Measurements from ENCODE around the gene B3GAT1. TPM values are rescaled to one million over a fixed set of nuclear protein-coding genes. Genes with fewer than 3 reads are reported as not detected.

The B3GAT1 gene
- total and polyA plus RNA-seq, 2 of the 13 experiments (the other 11 are each of a cell fraction or from before 2014, with no cell fraction given) = not detected

DNA sequence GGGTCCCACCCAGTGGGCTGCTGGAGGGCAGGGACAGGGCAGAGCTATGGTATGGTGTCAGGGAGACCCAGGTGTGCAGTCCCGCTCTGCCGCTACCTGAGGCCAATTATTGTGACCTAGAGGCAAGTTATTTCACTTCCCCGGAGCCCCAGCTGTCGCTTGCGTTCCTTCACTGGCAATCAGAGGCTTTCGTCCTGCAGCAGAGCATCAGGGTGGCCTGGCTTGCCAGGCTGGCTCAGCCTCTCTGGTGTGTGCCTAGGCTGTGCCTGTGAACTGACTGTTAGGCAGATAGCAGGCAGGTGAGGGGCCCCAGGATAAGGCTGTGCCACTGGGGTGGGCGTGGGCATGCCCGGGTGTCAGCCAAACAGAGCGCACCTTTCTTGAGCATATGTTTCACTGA, 48.9 kb downstream of the B3GAT1 start (continued):
- TF ChIP-seq, protein P1, sequence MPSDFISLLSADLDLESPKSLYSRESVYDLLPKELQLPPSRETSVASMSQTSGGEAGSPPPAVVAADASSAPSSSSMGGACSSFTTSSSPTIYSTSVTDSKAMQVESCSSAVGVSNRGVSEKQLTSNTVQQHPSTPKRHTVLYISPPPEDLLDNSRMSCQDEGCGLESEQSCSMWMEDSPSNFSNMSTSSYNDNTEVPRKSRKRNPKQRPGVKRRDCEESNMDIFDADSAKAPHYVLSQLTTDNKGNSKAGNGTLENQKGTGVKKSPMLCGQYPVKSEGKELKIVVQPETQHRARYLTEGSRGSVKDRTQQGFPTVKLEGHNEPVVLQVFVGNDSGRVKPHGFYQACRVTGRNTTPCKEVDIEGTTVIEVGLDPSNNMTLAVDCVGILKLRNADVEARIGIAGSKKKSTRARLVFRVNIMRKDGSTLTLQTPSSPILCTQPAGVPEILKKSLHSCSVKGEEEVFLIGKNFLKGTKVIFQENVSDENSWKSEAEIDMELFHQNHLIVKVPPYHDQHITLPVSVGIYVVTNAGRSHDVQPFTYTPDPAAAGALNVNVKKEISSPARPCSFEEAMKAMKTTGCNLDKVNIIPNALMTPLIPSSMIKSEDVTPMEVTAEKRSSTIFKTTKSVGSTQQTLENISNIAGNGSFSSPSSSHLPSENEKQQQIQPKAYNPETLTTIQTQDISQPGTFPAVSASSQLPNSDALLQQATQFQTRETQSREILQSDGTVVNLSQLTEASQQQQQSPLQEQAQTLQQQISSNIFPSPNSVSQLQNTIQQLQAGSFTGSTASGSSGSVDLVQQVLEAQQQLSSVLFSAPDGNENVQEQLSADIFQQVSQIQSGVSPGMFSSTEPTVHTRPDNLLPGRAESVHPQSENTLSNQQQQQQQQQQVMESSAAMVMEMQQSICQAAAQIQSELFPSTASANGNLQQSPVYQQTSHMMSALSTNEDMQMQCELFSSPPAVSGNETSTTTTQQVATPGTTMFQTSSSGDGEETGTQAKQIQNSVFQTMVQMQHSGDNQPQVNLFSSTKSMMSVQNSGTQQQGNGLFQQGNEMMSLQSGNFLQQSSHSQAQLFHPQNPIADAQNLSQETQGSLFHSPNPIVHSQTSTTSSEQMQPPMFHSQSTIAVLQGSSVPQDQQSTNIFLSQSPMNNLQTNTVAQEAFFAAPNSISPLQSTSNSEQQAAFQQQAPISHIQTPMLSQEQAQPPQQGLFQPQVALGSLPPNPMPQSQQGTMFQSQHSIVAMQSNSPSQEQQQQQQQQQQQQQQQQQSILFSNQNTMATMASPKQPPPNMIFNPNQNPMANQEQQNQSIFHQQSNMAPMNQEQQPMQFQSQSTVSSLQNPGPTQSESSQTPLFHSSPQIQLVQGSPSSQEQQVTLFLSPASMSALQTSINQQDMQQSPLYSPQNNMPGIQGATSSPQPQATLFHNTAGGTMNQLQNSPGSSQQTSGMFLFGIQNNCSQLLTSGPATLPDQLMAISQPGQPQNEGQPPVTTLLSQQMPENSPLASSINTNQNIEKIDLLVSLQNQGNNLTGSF (CRISPR knock-in tag; IDR thresholded peaks at IDR 0.05) = no peak
- TF ChIP-seq ELF4 (CRISPR knock-in tag; IDR thresholded peaks at IDR 0.05; ENCODE audit: borderline replicate concordance) = no peak

DNA sequence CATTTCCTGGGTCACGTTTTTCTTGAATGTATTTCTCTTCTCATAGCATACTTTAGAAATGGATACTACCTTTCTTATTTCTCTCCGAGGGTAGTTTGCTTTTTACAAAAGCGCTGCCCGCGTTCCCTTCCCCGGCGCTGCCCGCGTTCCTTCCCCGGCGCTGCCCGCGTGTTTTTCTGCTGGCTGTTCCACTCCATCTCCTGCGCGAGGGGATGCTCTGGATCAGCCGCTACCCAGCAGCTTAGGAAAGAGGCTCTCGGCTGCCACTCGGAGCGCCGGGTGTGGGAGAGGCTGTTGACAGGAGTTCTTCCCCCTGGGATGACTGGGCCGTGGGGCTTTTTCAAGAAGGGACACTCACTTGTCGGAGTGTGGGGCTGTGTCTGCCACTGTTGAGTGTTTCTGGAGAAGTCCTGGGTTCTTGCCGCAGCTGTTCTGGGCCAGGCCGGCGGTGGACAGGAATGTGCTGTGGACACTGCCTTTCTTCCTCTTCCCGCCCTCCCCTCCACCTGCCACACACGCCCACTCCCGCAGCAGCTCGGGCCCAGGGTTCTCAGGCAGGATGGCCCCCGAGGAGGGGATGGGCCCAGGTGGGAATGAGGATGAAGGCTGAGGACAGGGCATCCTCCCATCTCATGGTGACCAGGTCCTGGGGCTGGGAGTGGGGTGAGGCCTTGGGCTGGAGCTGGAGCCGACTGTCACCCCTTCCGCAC, 49.7 kb downstream of the B3GAT1 start:
- Histone ChIP-seq H3K4me3 (replicated peaks in 1 of 3; ENCODE audit: insufficient read depth in 1 of 3, low read depth in 2 of 3, low read length in 3 of 3) (no peak overlapping the region), H4K20me1 (ENCODE audit: insufficient read depth, low read length) (no peaks in the 10 kb centered on the region), H3K4me1 (ENCODE audit: insufficient read depth, low read length) (peaks cover 6% of the 10 kb centered on the region), H3K4me2 (ENCODE audit: low read depth, low read length) (no peak overlapping the region), H2AFZ (ENCODE audit: low read length) (no peak overlapping the region), H3K9ac (ENCODE audit: insufficient read depth, low read depth, low read length) (no peak overlapping the region), H3K27me3 (ENCODE audit: control insufficient read depth in 1 of 2, insufficient read depth in 2 of 2, low read length in 2 of 2) (peaks cover 13 to 53% of the 10 kb centered on the region in 2 experiments), H3K36me3 (replicated peaks in 1 of 2; ENCODE audit: control insufficient read depth in 1 of 2, insufficient read depth in 2 of 2, low read length in 2 of 2) (no peaks in the 10 kb centered on the region), H3K9me3 (ENCODE audit: low read length) (no peaks in the 10 kb centered on the region), H3K27ac (ENCODE audit: extremely low read length, insufficient read depth, low read length) (no peak overlapping the region), H3K79me2 (ENCODE audit: insufficient read depth, low read length) (no peaks in the 10 kb centered on the region)
- no TSS peak for BruUV-seq (replicated peaks)
- no peak for ATAC-seq
- ChIA-PET CTCF (ENCODE audit: low intra/inter-chr PET ratio, low total read pairs) (no interaction called here), POLR2A (no interaction called here)
- in situ Hi-C loops (cut with HindIII; ENCODE audit: extremely low pct_ligation_motif_present, low pct_unique_long_range_greater_than_20kb) (loop anchor here (5.0 to 10.0 kb wide), 2 partner anchors 212 to 365 kb away; no protein-coding TSS in a partner anchor), intact Hi-C loops (cut with micrococcal nuclease; ENCODE audit: unreplicated experiment) (no loop called here)
- 38% methylated on average over 25 of the region's 32 CpGs for WGBS (ENCODE audit: low lambda C conversion rate)
- FAIRE-seq = no peak
- no peak for DNase-seq (ENCODE audit: low spot score)
- TF ChIP-seq MIER3 (CRISPR knock-in tag; IDR thresholded peaks at IDR 0.05; ENCODE audit: borderline replicate concordance) (no peak), HMG20A (CRISPR knock-in tag; IDR thresholded peaks at IDR 0.05; ENCODE audit: borderline replicate concordance) (no peak), SKI (IDR thresholded peaks at IDR 0.05; ENCODE audit: partially characterized antibody) (no peak), ZNF124 (CRISPR knock-in tag; IDR thresholded peaks at IDR 0.05) (no peak), ZBTB21 (CRISPR knock-in tag; IDR thresholded peaks at IDR 0.05) (no peak), ELF1 (CRISPR knock-in tag; IDR thresholded peaks at IDR 0.05) (no peak), ATF7-NPFF (CRISPR knock-in tag; IDR thresholded peaks at IDR 0.05; ENCODE audit: low read depth) (no peak)
- TF ChIP-seq, protein P2, sequence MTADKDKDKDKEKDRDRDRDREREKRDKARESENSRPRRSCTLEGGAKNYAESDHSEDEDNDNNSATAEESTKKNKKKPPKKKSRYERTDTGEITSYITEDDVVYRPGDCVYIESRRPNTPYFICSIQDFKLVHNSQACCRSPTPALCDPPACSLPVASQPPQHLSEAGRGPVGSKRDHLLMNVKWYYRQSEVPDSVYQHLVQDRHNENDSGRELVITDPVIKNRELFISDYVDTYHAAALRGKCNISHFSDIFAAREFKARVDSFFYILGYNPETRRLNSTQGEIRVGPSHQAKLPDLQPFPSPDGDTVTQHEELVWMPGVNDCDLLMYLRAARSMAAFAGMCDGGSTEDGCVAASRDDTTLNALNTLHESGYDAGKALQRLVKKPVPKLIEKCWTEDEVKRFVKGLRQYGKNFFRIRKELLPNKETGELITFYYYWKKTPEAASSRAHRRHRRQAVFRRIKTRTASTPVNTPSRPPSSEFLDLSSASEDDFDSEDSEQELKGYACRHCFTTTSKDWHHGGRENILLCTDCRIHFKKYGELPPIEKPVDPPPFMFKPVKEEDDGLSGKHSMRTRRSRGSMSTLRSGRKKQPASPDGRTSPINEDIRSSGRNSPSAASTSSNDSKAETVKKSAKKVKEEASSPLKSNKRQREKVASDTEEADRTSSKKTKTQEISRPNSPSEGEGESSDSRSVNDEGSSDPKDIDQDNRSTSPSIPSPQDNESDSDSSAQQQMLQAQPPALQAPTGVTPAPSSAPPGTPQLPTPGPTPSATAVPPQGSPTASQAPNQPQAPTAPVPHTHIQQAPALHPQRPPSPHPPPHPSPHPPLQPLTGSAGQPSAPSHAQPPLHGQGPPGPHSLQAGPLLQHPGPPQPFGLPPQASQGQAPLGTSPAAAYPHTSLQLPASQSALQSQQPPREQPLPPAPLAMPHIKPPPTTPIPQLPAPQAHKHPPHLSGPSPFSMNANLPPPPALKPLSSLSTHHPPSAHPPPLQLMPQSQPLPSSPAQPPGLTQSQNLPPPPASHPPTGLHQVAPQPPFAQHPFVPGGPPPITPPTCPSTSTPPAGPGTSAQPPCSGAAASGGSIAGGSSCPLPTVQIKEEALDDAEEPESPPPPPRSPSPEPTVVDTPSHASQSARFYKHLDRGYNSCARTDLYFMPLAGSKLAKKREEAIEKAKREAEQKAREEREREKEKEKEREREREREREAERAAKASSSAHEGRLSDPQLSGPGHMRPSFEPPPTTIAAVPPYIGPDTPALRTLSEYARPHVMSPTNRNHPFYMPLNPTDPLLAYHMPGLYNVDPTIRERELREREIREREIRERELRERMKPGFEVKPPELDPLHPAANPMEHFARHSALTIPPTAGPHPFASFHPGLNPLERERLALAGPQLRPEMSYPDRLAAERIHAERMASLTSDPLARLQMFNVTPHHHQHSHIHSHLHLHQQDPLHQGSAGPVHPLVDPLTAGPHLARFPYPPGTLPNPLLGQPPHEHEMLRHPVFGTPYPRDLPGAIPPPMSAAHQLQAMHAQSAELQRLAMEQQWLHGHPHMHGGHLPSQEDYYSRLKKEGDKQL (CRISPR knock-in tag; IDR thresholded peaks at IDR 0.05; ENCODE audit: low read depth) = no peak
- TF ChIP-seq, protein P3, sequence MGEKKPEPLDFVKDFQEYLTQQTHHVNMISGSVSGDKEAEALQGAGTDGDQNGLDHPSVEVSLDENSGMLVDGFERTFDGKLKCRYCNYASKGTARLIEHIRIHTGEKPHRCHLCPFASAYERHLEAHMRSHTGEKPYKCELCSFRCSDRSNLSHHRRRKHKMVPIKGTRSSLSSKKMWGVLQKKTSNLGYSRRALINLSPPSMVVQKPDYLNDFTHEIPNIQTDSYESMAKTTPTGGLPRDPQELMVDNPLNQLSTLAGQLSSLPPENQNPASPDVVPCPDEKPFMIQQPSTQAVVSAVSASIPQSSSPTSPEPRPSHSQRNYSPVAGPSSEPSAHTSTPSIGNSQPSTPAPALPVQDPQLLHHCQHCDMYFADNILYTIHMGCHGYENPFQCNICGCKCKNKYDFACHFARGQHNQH (CRISPR knock-in tag; IDR thresholded peaks at IDR 0.05) = no peak
